ENCODE measurements around the gene RASIP1. TPM values are rescaled to one million over a fixed set of nuclear protein-coding genes. Genes with fewer than 3 reads are reported as not detected.
"Not testable (repeated sequence)": the region's sequence is repeated elsewhere in the genome, so short reads cannot be mapped to it uniquely, and the experiment has no call there.

The RASIP1 gene, protein sequence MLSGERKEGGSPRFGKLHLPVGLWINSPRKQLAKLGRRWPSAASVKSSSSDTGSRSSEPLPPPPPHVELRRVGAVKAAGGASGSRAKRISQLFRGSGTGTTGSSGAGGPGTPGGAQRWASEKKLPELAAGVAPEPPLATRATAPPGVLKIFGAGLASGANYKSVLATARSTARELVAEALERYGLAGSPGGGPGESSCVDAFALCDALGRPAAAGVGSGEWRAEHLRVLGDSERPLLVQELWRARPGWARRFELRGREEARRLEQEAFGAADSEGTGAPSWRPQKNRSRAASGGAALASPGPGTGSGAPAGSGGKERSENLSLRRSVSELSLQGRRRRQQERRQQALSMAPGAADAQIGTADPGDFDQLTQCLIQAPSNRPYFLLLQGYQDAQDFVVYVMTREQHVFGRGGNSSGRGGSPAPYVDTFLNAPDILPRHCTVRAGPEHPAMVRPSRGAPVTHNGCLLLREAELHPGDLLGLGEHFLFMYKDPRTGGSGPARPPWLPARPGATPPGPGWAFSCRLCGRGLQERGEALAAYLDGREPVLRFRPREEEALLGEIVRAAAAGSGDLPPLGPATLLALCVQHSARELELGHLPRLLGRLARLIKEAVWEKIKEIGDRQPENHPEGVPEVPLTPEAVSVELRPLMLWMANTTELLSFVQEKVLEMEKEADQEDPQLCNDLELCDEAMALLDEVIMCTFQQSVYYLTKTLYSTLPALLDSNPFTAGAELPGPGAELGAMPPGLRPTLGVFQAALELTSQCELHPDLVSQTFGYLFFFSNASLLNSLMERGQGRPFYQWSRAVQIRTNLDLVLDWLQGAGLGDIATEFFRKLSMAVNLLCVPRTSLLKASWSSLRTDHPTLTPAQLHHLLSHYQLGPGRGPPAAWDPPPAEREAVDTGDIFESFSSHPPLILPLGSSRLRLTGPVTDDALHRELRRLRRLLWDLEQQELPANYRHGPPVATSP
- polyA plus RNA-seq (2011; rRNA removed) (0.33 and 0.40 TPM in 2 replicates), polyA plus RNA-seq (2017; fragmentation: RNase III; extraction: RNeasy Plus Mini Kit Qiagen cat#74134 plus additional on column Dnase treatment) (0.36 to 0.62 TPM (median 0.45 TPM) in 3 replicates), polyA minus RNA-seq (2011; rRNA and poly(A)+ RNA removed) (0.10 and 0.45 TPM in 2 replicates)
- 0.36 and 0.47 TPM in 2 replicates for polyA plus RNA-seq (2012; cell fraction: cytosol; rRNA removed)
- 0.69 and 0.83 TPM in 2 replicates for polyA plus RNA-seq (2012; cell fraction: nucleus; rRNA removed)

GRCh38 chr19:48740164-48740972 lies at the start of gene RASIP1:
Gene RASIP1 (minus strand): TSS chr19:48740610. CDS start chr19:48740282, 328 bp downstream.
- Histone ChIP-seq H3K27ac (peak within 1 kb of the TSS; percentile 82 to 89), H3K4me3 (peak within 1 kb of the TSS; percentile 59), H3K4me1 (peaks cover 14% of the 10 kb centered on the region), H3K9me3 (no peaks in the 10 kb centered on the region), H3K4me2 (peak within 1 kb of the TSS; percentile 100)
- TF ChIP-seq NPAS2 (CRISPR knock-in tag; IDR thresholded peaks at IDR 0.05; ENCODE audit: borderline replicate concordance) (no peak), HEYL (CRISPR knock-in tag; IDR thresholded peaks at IDR 0.05) (no peak), POLR2A (IDR thresholded peaks at IDR 0.05; ENCODE audit: low read length) (no peak), BHLHE40 (IDR thresholded peaks at IDR 0.05; ENCODE audit: low read depth, low read length) (no peak), JUNB (IDR thresholded peaks at IDR 0.05) (no peak), PHF8 (IDR thresholded peaks at IDR 0.05; ENCODE audit: borderline replicate concordance, low read depth) (no peak), HOXB5 (CRISPR knock-in tag; IDR thresholded peaks at IDR 0.05) (no peak), EP300 (IDR thresholded peaks at IDR 0.05) (no peak)
- TF ChIP-seq, protein P1, sequence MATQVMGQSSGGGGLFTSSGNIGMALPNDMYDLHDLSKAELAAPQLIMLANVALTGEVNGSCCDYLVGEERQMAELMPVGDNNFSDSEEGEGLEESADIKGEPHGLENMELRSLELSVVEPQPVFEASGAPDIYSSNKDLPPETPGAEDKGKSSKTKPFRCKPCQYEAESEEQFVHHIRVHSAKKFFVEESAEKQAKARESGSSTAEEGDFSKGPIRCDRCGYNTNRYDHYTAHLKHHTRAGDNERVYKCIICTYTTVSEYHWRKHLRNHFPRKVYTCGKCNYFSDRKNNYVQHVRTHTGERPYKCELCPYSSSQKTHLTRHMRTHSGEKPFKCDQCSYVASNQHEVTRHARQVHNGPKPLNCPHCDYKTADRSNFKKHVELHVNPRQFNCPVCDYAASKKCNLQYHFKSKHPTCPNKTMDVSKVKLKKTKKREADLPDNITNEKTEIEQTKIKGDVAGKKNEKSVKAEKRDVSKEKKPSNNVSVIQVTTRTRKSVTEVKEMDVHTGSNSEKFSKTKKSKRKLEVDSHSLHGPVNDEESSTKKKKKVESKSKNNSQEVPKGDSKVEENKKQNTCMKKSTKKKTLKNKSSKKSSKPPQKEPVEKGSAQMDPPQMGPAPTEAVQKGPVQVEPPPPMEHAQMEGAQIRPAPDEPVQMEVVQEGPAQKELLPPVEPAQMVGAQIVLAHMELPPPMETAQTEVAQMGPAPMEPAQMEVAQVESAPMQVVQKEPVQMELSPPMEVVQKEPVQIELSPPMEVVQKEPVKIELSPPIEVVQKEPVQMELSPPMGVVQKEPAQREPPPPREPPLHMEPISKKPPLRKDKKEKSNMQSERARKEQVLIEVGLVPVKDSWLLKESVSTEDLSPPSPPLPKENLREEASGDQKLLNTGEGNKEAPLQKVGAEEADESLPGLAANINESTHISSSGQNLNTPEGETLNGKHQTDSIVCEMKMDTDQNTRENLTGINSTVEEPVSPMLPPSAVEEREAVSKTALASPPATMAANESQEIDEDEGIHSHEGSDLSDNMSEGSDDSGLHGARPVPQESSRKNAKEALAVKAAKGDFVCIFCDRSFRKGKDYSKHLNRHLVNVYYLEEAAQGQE (IDR thresholded peaks at IDR 0.05): no peak
- CTCF ChIA-PET: interaction anchor here (1.2 to 5.4 kb wide), 12 partner anchors 8 to 357 kb away, joined by 3 to 69 read pairs (median 9); no protein-coding TSS in a partner anchor
- 85% methylated on average over 27 of the region's 27 CpGs for WGBS (ENCODE audit: missing lambda C conversion rate)
- POLR2A ChIA-PET: interaction anchor here (0.6 to 2.0 kb wide), 2 partner anchors 95 to 100 kb away, joined by 3 to 15 read pairs; partner anchors contain the start of gene CA11
- ATAC-seq (no peak), FAIRE-seq (no peak), DNase-seq (ENCODE audit: low read depth in 1 of 2, low spot score in 1 of 2) (no peak)

- DNase-seq (ENCODE audit: low read depth in 1 of 2, low spot score in 1 of 2); POLR2A ChIA-PET; H3K4me3 ChIP-seq; H3K27ac ChIP-seq; H3K4me1 ChIP-seq; H3K9me3 ChIP-seq; FAIRE-seq; H3K4me2 ChIP-seq; ATAC-seq: not testable (repeated sequence)
- WGBS (ENCODE audit: missing lambda C conversion rate): 78% methylated on average over 9 of the region's 9 CpGs
- CTCF ChIA-PET: interaction anchor here (0.6 to 17.2 kb wide), 69 partner anchors 9 to 434 kb away, joined by 3 to 927 read pairs (median 5); partner anchors contain the start of genes BCAT2, CA11, FTL and FUT2
These were observed 46.9 kb upstream of the RASIP1 start for GRCh38 chr19:48787331-48787730.

DNA sequence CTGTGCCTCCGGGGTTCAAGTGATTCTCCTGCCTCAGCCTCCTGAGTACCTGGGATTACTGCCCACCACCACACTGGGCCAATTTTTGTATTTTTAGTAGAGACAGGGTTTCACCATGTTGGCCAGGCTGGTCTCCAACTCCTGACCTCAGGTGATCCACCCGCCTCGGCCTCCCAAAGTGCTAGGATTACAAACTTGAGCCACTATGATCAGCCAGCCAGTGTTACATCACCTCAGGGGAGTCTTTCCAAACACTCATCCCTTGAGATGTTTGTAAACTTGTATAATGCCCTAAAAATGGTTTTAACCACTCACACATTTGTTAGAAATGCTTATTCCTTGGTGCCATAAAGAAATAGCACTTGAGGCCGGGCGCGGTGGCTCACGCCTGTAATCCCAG lies 46.0 kb upstream of the RASIP1 start:
- POLR2A ChIA-PET; DNase-seq (ENCODE audit: low read depth in 1 of 2, low spot score in 1 of 2); H3K4me1 ChIP-seq; H3K4me3 ChIP-seq; FAIRE-seq; H3K9me3 ChIP-seq; ATAC-seq; H3K4me2 ChIP-seq; H3K27ac ChIP-seq: not testable (repeated sequence)
- CTCF ChIA-PET: interaction anchor here (0.6 to 17.2 kb wide), 13 partner anchors 8 to 439 kb away, joined by 3 to 927 read pairs (median 22); partner anchors contain the start of genes CA11, FTL and HSD17B14
- WGBS (ENCODE audit: missing lambda C conversion rate): 90% methylated on average over 7 of the region's 7 CpGs
